Stimulated activated CD4-positive, alpha-beta T cell treated with anti-CD3 and anti-CD28 coated beads, Interleukin-15, amount 100 ng/mL, for 48 hours (primary cell): ENCODE data around the gene ACOT8.
"Not testable (repeated sequence)": the region's sequence is repeated elsewhere in the genome, so short reads cannot be mapped to it uniquely, and the experiment has no call there.

Experiments used
- DNase-seq, 2 donors: peaks; one replicate each; pipeline ENCODE4 v3.0.0-alpha.2; 2020; ENCODE audit warnings: low read depth in 2 of 2

Gene ACOT8

GRCh38 chr20:45857114-45857881 is at the start of gene ACOT8, which contains the start of gene ZSWIM3:
Gene ACOT8, minus strand, starts transcription at chr20:45857392. Its CDS starts 77 bp downstream, at chr20:45857315.
Gene ZSWIM3, plus strand, starts transcription at chr20:45857614. Its CDS starts 212 bp downstream, at chr20:45857826.
- peak; percentile 90 to 94 for DNase-seq

GRCh38 chr20:45905505-45906079 is 48.4 kb upstream of the ACOT8 start:
- DNase-seq = no peak

GRCh38 chr20:45904583-45905504 is 47.7 kb upstream of the ACOT8 start:
- no peak for DNase-seq

- no peak for DNase-seq
These were observed 45.1 kb upstream of the ACOT8 start for GRCh38 chr20:45902199-45902701.

- DNase-seq = not testable (repeated sequence)
These were observed 44.1 kb upstream of the ACOT8 start for GRCh38 chr20:45901332-45901731.

- DNase-seq = no peak
These were observed 42.0 kb upstream of the ACOT8 start for GRCh38 chr20:45899046-45899835.

GRCh38 chr20:45898285-45898684 is 41.1 kb upstream of the ACOT8 start:
- DNase-seq = no peak

- no peak for DNase-seq
These were observed 40.5 kb upstream of the ACOT8 start for GRCh38 chr20:45897692-45898091.

- no peak for DNase-seq
These were observed 40.1 kb upstream of the ACOT8 start for GRCh38 chr20:45897289-45897688.

- DNase-seq = no peak
These were observed 39.5 kb upstream of the ACOT8 start for GRCh38 chr20:45896641-45897161.

GRCh38 chr20:45894797-45895196 is 37.6 kb upstream of the ACOT8 start:
- no peak for DNase-seq

- no peak for DNase-seq
These were observed 36.6 kb upstream of the ACOT8 start for GRCh38 chr20:45893831-45894230.

GRCh38 chr20:45892828-45893500 is 35.8 kb upstream of the ACOT8 start:
- no peak for DNase-seq

- DNase-seq = no peak
These were observed 35.0 kb upstream of the ACOT8 start for GRCh38 chr20:45892049-45892825.

- peak; percentile 77 to 83 for DNase-seq
These were observed 34.1 kb upstream of the ACOT8 start, which contains the start of the genes CTSA and NEURL2 for GRCh38 chr20:45890985-45891983. Gene CTSA, plus strand, starts transcription at chr20:45891335. Its CDS starts 234 bp downstream, at chr20:45891569. Gene NEURL2, minus strand, starts transcription at chr20:45891208. Its CDS starts 217 bp downstream, at chr20:45890991.

GRCh38 chr20:45890077-45890984 is 33.1 kb upstream of the ACOT8 start:
- peak in 1 of 2 donors; percentile 41 for DNase-seq

GRCh38 chr20:45888681-45889080 is 31.5 kb upstream of the ACOT8 start:
- no peak for DNase-seq
